Endodermal cell (in vitro differentiated cells): ENCODE measurements around the gene HTR3A. TPM values are rescaled to one million over a fixed set of nuclear protein-coding genes. Genes with fewer than 3 reads are reported as not detected.

Experiments
- DNase-seq: peaks from one replicate; pipeline ENCODE4 v3.0.0-alpha.2; 2017
- H3K27ac ChIP-seq: 2 replicates; pipeline ENCODE4 v1.5.1; 2013; ENCODE audit warnings: mild to moderate bottlenecking, low read depth, low read length, moderate library complexity
- H3K27me3 ChIP-seq: 2 replicates; pipeline ENCODE4 v1.6.1; 2013; ENCODE audit warnings: mild to moderate bottlenecking, low read length, moderate library complexity; ENCODE audit not compliant: insufficient read depth, control insufficient read depth, poor library complexity, severe bottlenecking
- H3K36me3 ChIP-seq: 2 replicates; pipeline ENCODE4 v1.7.0; 2013; ENCODE audit warnings: mild to moderate bottlenecking, low read length, moderate library complexity; ENCODE audit not compliant: control insufficient read depth, insufficient read depth
- H3K4me1 ChIP-seq: one replicate; pipeline ENCODE4 v1.7.0; 2013; ENCODE audit warnings: low read length; ENCODE audit not compliant: control insufficient read depth, insufficient read depth
- H3K4me3 ChIP-seq: 2 replicates; pipeline ENCODE4 v1.5.1; 2013; ENCODE audit warnings: mild to moderate bottlenecking, low read length, moderate library complexity
- H3K9ac ChIP-seq: 2 replicates; pipeline ENCODE4 v1.6.1; 2013; ENCODE audit warnings: mild to moderate bottlenecking, low read length, moderate library complexity; ENCODE audit not compliant: poor library complexity, severe bottlenecking; ENCODE audit errors: extremely low read depth
- H3K9me3 ChIP-seq: 2 replicates; pipeline ENCODE4 v1.6.1; 2013; ENCODE audit warnings: mild to moderate bottlenecking, low read length, moderate library complexity; ENCODE audit not compliant: control insufficient read depth
- H3K27ac Mint-ChIP-seq: 2 replicates; pipeline ENCODE4 v1.8.0; 2020; ENCODE audit warnings: mixed read lengths
- H3K27me3 Mint-ChIP-seq: 2 replicates; pipeline ENCODE4 v1.8.0; 2021; ENCODE audit warnings: mild to moderate bottlenecking, mixed read lengths; ENCODE audit not compliant: insufficient read depth
- H3K36me3 Mint-ChIP-seq: 2 replicates; pipeline ENCODE4 v1.8.0; 2020; ENCODE audit warnings: low read depth, mixed read lengths
- H3K4me1 Mint-ChIP-seq: 2 replicates; pipeline ENCODE4 v1.8.0; 2020; ENCODE audit warnings: mixed read lengths
- H3K4me3 Mint-ChIP-seq: 2 replicates; pipeline ENCODE4 v1.8.0; 2020; ENCODE audit warnings: mild to moderate bottlenecking, moderate library complexity, mixed read lengths
- H3K9me3 Mint-ChIP-seq: 2 replicates; pipeline ENCODE4 v1.8.0; 2020; ENCODE audit warnings: mild to moderate bottlenecking, mixed read lengths
- WGBS, 2 experiments: methylation state at CpG; one replicate each; pipeline versions ENCODE4 v1.1.5 to v1.1.7; 2013; ENCODE audit warnings: missing lambda C conversion rate in 2 of 2, mixed read lengths in 1 of 2; ENCODE audit not compliant: insufficient coverage in 1 of 2, insufficient read length in 1 of 2; 5-methylcytosine and 5-hydroxymethylcytosine counted together
- total RNA-seq, 2 donors: library from RNA; stranded (reverse); fragmentation: NEBNext Ultra II Directional in 1 of 2; extraction: Animal tissue kit (Norgen Biotek cat#: 25700) in 1 of 2; gene quantifications; 2 replicates in 1 of 2; 3 replicates in 1 of 2; pipeline ENCODE4 v1.2.1, GENCODE V29; 2021
- TF ChIP-seq, protein P1 (sequence below): fragments of 200-600 bp; sonication (generic); conservative IDR thresholded peaks from 2 replicates; pipeline ENCODE4 v1.5.0; 2021; ENCODE audit warnings: antibody characterized with exemption, mild to moderate bottlenecking

HTR3A gene
- total RNA-seq, 2 donors from 2014 or later, result 0.55 TPM; not detected in 1

- H3K9ac ChIP-seq, result no peak overlapping the region
- Mint-ChIP-seq H3K27me3 (peaks cover 6% of the 10 kb centered on the region), H3K27ac (no peak overlapping the region), H3K9me3 (no peaks in the 10 kb centered on the region), H3K4me3 (no peak overlapping the region), H3K4me1 (peaks cover 9% of the 10 kb centered on the region), H3K36me3 (no peaks in the 10 kb centered on the region)
- no peak overlapping the region for H3K27ac ChIP-seq
- 88 to 92% methylated on average over 9 of the region's 9 CpGs for WGBS, 2 experiments
- H3K9me3 ChIP-seq, result no peaks in the 10 kb centered on the region
- no peaks in the 10 kb centered on the region for H3K36me3 ChIP-seq
- H3K4me1 ChIP-seq, result no peaks in the 10 kb centered on the region
- TF ChIP-seq, protein P1, sequence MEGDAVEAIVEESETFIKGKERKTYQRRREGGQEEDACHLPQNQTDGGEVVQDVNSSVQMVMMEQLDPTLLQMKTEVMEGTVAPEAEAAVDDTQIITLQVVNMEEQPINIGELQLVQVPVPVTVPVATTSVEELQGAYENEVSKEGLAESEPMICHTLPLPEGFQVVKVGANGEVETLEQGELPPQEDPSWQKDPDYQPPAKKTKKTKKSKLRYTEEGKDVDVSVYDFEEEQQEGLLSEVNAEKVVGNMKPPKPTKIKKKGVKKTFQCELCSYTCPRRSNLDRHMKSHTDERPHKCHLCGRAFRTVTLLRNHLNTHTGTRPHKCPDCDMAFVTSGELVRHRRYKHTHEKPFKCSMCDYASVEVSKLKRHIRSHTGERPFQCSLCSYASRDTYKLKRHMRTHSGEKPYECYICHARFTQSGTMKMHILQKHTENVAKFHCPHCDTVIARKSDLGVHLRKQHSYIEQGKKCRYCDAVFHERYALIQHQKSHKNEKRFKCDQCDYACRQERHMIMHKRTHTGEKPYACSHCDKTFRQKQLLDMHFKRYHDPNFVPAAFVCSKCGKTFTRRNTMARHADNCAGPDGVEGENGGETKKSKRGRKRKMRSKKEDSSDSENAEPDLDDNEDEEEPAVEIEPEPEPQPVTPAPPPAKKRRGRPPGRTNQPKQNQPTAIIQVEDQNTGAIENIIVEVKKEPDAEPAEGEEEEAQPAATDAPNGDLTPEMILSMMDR, result no peak
- no peaks in the 10 kb centered on the region for H3K27me3 ChIP-seq
- no peak overlapping the region for H3K4me3 ChIP-seq
- DNase-seq, result no peak
Measured at GRCh38 chr11:113960702-113961330, 14.1 kb upstream of the HTR3A start.

- Mint-ChIP-seq H3K27ac (no peak overlapping the region), H3K4me1 (no peaks in the 10 kb centered on the region), H3K4me3 (no peak overlapping the region), H3K27me3 (no peaks in the 10 kb centered on the region), H3K9me3 (no peaks in the 10 kb centered on the region), H3K36me3 (no peaks in the 10 kb centered on the region)
- TF ChIP-seq, protein P1, result no peak
- no peak for DNase-seq
- no peaks in the 10 kb centered on the region for H3K4me1 ChIP-seq
- 100% methylated on average over 1 of the region's 1 CpG; no CpG with 5 or more reads in 1 of the 2 experiments for WGBS, 2 experiments
- no peak overlapping the region for H3K27ac ChIP-seq
- no peak overlapping the region for H3K4me3 ChIP-seq
- no peak overlapping the region for H3K9ac ChIP-seq
- H3K27me3 ChIP-seq, result no peaks in the 10 kb centered on the region
- H3K36me3 ChIP-seq, result no peaks in the 10 kb centered on the region
- no peaks in the 10 kb centered on the region for H3K9me3 ChIP-seq
Measured at GRCh38 chr11:113967361-113967760, 7.5 kb upstream of the HTR3A start.

DNA sequence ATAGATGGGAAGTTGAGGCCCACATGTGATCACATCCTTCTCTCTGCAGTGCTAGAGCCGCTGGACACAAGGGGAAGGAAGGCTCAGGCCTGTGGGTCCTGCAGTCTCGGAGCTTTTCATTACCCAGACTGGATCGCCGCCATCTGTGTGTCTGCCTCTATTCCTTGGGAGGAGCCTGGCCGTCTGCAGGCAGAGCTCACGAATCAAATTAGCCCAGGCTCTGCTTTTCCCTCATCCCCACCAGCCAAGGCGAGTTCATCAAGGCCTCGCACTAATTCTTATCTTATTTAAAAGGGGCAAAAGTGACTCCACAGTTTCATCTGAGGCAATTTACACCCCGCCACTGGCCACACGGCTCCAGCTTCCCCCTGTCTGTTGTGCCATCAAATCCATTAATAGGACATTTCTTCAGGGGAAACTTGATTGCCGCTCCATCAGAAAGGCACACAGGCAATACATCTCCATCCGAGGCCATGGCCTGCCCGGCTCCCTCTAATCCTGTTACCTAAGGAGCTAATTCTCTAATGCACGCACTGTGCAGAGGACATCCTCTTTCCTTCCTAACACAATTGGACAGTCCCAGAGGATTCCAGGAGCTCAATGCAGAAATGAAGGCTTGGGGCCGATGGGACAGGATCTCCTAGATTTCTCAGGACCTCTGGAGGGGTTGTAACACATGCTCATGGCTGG lies 3.3 kb upstream of the HTR3A start:
- Histone ChIP-seq H3K4me3 (no peak overlapping the region), H3K9ac (no peak overlapping the region), H3K27ac (no peak overlapping the region), H3K9me3 (no peaks in the 10 kb centered on the region), H3K36me3 (no peaks in the 10 kb centered on the region), H3K4me1 (no peaks in the 10 kb centered on the region), H3K27me3 (peaks cover 2% of the 10 kb centered on the region)
- Mint-ChIP-seq H3K27me3 (peaks cover 12% of the 10 kb centered on the region), H3K36me3 (no peaks in the 10 kb centered on the region), H3K27ac (no peak overlapping the region), H3K4me3 (no peak overlapping the region), H3K9me3 (no peaks in the 10 kb centered on the region), H3K4me1 (peaks cover 10% of the 10 kb centered on the region)
- TF ChIP-seq, protein P1, result no peak
- no peak for DNase-seq
- WGBS, 2 experiments, result 88 to 93% methylated on average over 14 to 15 of the region's 15 CpGs
